Mesothelial cell of epicardium (in vitro differentiated cells): ENCODE measurements around the gene SLC6A8. TPM values are rescaled to one million over a fixed set of nuclear protein-coding genes. Genes with fewer than 3 reads are reported as not detected.

Experiments
- DNase-seq, 2 experiments: peaks; one replicate each; pipeline ENCODE4 v3.0.0; 2021; ENCODE audit warnings: low spot score in 2 of 2; ENCODE audit not compliant: unreplicated experiment in 2 of 2
- H3K27ac Mint-ChIP-seq: 2 replicates; pipeline ENCODE4 v1.8.0; 2021; ENCODE audit warnings: mixed read lengths
- H3K27me3 Mint-ChIP-seq: 2 replicates; pipeline ENCODE4 v1.8.0; 2021; ENCODE audit warnings: low read depth, mixed read lengths
- H3K36me3 Mint-ChIP-seq: 2 replicates; pipeline ENCODE4 v1.8.0; 2021; ENCODE audit warnings: mixed read lengths
- H3K4me1 Mint-ChIP-seq: 2 replicates; pipeline ENCODE4 v1.8.0; 2021; ENCODE audit warnings: mixed read lengths
- H3K4me3 Mint-ChIP-seq: 2 replicates; pipeline ENCODE4 v1.8.0; 2021; ENCODE audit warnings: mild to moderate bottlenecking, moderate library complexity, mixed read lengths
- H3K9me3 Mint-ChIP-seq: 2 replicates; pipeline ENCODE4 v1.8.0; 2021; ENCODE audit warnings: mixed read lengths
- total RNA-seq: library from RNA; stranded (reverse); gene quantifications from 3 replicates; pipeline ENCODE4 v1.2.1, GENCODE V29; 2021
- TF ChIP-seq, protein P1 (sequence below): fragments of 200-600 bp; sonication (generic); IDR thresholded peaks from one replicate; pipeline ENCODE4 v1.5.0; 2021; ENCODE audit warnings: antibody characterized with exemption; ENCODE audit not compliant: unreplicated experiment

SLC6A8 gene
- total RNA-seq, 1 donor from 2014 or later, result 65.6 TPM

DNA sequence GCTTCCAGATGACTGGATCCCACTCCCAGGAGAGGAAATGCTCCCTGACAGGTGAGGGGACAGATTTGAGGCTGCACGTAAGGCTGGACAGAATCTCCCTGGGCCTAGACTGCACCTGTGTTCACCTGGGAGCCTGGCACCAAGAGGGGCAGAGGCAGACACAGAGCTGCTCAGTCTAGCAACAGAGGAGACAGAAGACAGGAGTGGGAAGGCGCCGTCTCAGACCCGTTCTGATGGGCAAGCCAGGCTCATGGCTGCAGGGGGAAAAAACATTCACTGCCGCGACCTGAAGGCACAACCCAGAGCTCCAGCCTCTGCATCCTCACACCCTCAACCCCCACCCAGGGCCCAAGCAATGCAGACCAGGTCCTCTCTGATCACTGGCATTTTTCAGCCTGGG is 19.7 kb downstream of the SLC6A8 start:
- Mint-ChIP-seq H3K36me3 (peaks cover 8% of the 10 kb centered on the region), H3K27me3 (no peaks in the 10 kb centered on the region), H3K4me1 (peaks cover 3% of the 10 kb centered on the region), H3K9me3 (no peaks in the 10 kb centered on the region), H3K4me3 (no peak overlapping the region), H3K27ac (no peak overlapping the region)
- DNase-seq, result no peak
- TF ChIP-seq, protein P1, sequence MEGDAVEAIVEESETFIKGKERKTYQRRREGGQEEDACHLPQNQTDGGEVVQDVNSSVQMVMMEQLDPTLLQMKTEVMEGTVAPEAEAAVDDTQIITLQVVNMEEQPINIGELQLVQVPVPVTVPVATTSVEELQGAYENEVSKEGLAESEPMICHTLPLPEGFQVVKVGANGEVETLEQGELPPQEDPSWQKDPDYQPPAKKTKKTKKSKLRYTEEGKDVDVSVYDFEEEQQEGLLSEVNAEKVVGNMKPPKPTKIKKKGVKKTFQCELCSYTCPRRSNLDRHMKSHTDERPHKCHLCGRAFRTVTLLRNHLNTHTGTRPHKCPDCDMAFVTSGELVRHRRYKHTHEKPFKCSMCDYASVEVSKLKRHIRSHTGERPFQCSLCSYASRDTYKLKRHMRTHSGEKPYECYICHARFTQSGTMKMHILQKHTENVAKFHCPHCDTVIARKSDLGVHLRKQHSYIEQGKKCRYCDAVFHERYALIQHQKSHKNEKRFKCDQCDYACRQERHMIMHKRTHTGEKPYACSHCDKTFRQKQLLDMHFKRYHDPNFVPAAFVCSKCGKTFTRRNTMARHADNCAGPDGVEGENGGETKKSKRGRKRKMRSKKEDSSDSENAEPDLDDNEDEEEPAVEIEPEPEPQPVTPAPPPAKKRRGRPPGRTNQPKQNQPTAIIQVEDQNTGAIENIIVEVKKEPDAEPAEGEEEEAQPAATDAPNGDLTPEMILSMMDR, result no peak

DNA sequence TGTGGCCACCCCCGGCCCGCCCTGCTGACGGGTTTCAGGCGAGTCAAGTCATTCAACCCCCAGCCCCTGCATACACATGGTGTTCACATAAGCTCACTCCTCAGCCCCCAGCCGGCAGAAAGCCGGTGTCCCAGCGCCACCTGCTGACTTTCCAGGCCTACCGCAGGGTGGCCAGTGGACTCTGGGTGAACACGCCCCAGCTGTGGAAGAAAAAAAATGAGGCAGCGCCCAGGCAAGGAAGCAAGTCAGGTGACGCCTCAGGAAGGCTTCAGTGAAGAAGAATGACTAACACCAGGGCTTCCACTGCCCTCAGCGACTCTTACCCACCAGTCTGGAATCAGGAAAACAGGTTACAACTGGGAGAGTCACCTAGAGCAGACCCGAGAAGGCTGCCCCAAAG is 20.7 kb downstream of the SLC6A8 start:
- Mint-ChIP-seq H3K27ac (peak overlapping the region; percentile 6), H3K36me3 (peaks cover 10% of the 10 kb centered on the region), H3K4me3 (no peak overlapping the region), H3K9me3 (no peaks in the 10 kb centered on the region), H3K27me3 (no peaks in the 10 kb centered on the region), H3K4me1 (peaks cover 3% of the 10 kb centered on the region)
- DNase-seq, result peak in 1 of 2 experiments; percentile 76
- TF ChIP-seq, protein P1, result peak; percentile 33

DNA sequence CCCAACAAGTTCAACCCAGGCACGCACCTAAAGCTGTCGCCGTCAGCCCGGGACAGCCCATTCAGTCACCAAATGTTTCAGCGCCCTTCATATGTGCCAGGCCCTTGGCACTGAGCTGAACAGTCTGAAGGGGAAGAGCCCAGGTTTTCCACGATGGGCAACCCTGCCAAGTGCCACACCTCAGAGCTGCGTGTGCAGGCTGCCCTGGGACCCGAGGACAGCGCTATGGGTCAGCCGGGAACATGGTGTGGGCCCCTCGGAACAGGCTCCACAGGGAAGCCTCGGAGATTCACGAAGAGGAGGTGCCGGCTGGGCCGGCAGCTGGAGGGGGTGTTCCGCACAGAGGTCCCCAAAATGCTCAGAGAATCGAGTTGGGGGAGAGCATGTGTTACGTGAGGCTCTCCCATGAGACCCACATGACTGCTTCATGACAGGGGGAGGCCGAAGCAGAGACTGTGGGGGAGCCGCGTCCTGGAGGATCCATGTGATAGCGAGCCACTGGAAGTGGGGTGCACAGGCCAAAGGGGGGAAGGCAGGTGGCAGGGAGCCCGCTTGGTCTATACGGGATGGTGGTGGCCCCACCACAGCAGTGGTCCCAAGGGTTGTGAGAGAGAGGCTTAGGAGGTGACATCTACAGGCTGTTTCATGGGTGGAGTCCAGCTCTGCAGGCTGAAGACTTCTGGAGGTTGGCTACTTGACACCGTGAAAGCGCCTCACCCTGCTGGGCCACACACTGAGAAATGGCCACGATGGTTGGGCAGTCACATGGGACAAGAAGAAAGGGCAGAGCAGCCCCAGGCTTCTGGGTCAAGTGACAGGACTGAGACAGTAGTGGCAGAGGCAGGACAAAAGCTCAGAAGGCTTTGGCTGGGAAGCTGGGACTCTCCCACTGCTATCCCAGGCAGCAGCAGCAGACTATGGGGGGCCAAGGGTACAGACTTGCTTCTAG is 22.3 kb downstream of the SLC6A8 start:
- H3K27me3 Mint-ChIP-seq, result no peaks in the 10 kb centered on the region
- no peaks in the 10 kb centered on the region for H3K9me3 Mint-ChIP-seq
- TF ChIP-seq, protein P1, result no peak
- DNase-seq, result no peak
- no peak overlapping the region for H3K27ac Mint-ChIP-seq
- H3K4me3 Mint-ChIP-seq, result no peak overlapping the region
- peaks cover 13% of the 10 kb centered on the region for H3K36me3 Mint-ChIP-seq
- peaks cover 3% of the 10 kb centered on the region for H3K4me1 Mint-ChIP-seq

DNA sequence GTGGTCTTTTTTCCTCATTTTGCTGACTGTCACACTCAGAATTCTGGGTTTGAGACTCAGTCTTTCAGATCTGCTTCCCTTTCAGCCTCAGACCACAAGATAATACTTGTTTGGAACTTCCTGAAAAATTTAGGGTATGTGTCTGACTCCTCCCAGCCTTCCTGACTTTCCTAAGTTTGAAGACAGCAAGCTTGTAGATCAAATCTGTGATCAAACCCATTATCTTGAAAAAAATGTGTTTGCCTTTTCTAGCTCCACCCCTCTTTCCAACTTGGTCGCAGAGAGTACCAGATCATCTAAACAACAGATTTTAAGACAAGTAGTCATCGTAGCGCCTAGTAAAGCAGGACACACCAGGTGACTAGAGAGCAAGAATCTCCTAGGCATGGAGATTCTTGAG is 26.5 kb downstream of the SLC6A8 start:
- H3K4me1 Mint-ChIP-seq, result no peaks in the 10 kb centered on the region
- no peak for DNase-seq
- no peak overlapping the region for H3K27ac Mint-ChIP-seq
- TF ChIP-seq, protein P1, result no peak
- H3K9me3 Mint-ChIP-seq, result peaks cover 6% of the 10 kb centered on the region
- no peak overlapping the region for H3K4me3 Mint-ChIP-seq
- no peaks in the 10 kb centered on the region for H3K27me3 Mint-ChIP-seq
- peaks cover 22% of the 10 kb centered on the region for H3K36me3 Mint-ChIP-seq

GRCh38 chrX:153717445-153717844 is 29.7 kb downstream of the SLC6A8 start:
- no peak overlapping the region for H3K27ac Mint-ChIP-seq
- H3K4me1 Mint-ChIP-seq, result peaks cover 6% of the 10 kb centered on the region
- H3K27me3 Mint-ChIP-seq, result no peaks in the 10 kb centered on the region
- H3K4me3 Mint-ChIP-seq, result no peak overlapping the region
- TF ChIP-seq, protein P1, result no peak
- H3K36me3 Mint-ChIP-seq, result peaks cover 18% of the 10 kb centered on the region
- no peak for DNase-seq
- H3K9me3 Mint-ChIP-seq, result peaks cover 6% of the 10 kb centered on the region
